GM12801 (cell line): ENCODE results near the gene NPC2.

Source experiments
- CTCF ChIP-seq: IDR thresholded peaks from one replicate; pipeline ENCODE4 v1.5.1; 2011; ENCODE audit warnings: control low read depth; ENCODE audit not compliant: insufficient read length; ENCODE audit errors: extremely low read depth

Gene NPC2

GRCh38 chr14:74463697-74464096, 29.4 kb downstream of the NPC2 start:
- no peak for TF ChIP-seq CTCF

GRCh38 chr14:74462993-74463392, 30.1 kb downstream of the NPC2 start:
- TF ChIP-seq CTCF, result no peak

GRCh38 chr14:74459976-74460375, 33.1 kb downstream of the NPC2 start:
- TF ChIP-seq CTCF, result no peak

GRCh38 chr14:74459289-74459946, 33.7 kb downstream of the NPC2 start:
- no peak for TF ChIP-seq CTCF

GRCh38 chr14:74457565-74457895, 35.6 kb downstream of the NPC2 start:
- no peak for TF ChIP-seq CTCF

GRCh38 chr14:74456684-74457564, 36.2 kb downstream of the NPC2 start:
- TF ChIP-seq CTCF, result no peak

- TF ChIP-seq CTCF, result no peak
These were observed 48.2 kb downstream of the NPC2 start for GRCh38 chr14:74444866-74445265.
